ENCODE measurements around the gene LPP.

LPP gene

GRCh38 chr3:188299068-188299467, 145.1 kb downstream of the LPP start:
- DNase-seq (ENCODE audit: low read depth in 2 of 2) = no peak

DNA sequence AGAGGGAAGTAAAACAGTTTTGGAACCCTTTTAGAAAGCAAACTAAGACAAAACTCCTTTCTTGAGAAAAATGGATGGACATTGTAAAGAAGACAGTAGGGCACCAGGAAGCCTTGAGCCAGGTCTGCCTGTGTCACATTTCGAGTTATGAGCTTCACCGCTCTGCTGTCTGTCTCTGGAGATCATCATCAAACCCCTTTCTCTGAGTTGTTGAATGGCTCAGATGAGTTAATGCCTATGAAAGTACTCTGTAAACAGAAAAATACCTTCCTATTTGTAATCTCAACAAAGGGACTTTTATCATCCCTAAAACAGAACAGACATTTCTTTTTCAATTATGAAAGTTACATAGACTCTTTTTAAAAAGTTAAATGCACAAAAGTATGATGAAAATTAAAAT, 145.8 kb downstream of the LPP start:
- no peak for DNase-seq (ENCODE audit: low read depth in 2 of 2)

- DNase-seq (ENCODE audit: low read depth in 2 of 2) = no peak
Measured at GRCh38 chr3:188301147-188301546, 147.2 kb downstream of the LPP start.

DNA sequence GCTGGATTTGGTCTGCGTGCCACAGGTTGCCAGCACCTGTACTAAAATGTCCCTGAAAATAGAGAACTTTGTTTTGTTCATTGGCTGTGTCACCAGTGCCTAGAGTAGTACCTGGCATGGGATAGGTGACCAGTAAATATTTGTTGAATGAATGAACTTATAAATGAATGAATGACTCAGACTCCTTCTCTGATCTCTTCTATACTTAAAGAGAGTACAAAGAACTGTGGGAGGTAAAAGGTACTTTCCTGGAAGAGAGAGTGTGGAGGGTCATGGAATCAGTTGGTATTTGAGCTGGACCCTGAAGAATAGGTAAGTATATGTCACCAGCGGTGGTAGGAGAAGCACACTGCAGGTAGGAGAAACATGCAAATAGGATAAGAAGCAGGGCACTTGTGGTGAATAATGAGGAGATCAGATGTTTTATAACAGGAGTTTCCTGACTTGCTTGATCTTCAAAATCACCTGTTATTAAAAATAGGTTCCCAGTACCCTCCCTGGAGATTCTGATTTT, 149.4 kb downstream of the LPP start:
- no peak for DNase-seq (ENCODE audit: low read depth in 2 of 2)

GRCh38 chr3:188303823-188304222, 149.9 kb downstream of the LPP start:
- no peak for DNase-seq (ENCODE audit: low read depth in 2 of 2)

- no peak for DNase-seq (ENCODE audit: low read depth in 2 of 2)
Measured at GRCh38 chr3:188304501-188304900, 150.5 kb downstream of the LPP start.

GRCh38 chr3:188305220-188305619, 151.3 kb downstream of the LPP start:
- DNase-seq (ENCODE audit: low read depth in 2 of 2) = no peak

GRCh38 chr3:188306435-188307005, 152.6 kb downstream of the LPP start:
- no peak for DNase-seq (ENCODE audit: low read depth in 2 of 2)

DNA sequence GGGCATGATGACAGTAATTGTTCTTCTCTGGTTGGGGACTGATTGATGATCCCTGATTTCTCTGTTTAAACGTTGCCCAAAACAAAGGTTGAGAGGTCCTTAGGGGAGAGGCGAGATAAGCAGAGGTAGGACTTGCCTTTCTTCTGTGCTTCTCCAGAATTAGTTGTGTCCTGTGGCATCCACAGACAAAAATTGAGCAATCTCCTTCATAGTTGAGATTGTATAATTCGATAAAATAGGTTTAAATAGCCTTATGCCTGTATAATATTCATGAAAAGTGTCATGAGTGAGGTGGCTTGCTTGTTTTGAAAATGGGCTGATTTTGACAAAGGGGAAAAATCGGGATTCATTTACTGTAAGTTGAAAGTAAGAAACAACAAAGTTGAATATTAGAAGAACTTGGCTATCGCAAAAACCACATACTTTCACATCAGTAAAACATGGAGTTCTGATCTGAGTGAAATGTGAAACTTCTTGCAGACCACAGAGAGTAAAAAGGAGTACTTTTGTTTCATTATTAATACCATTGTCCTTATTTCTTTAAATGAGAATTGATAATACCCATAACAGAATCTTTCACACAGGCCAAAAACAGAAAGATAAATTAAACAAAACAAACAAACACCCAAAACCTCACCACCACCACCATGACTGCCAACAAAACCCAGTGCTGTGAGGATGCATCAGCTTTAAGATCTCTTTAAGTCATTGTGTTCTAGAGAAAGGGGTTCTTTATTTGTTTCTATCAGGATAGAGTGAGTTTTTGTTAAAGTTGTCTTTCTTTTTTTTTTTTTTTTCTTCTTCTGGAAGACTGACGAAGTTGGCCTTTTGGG, 155.7 kb downstream of the LPP start:
- no peak for DNase-seq (ENCODE audit: low read depth in 2 of 2)

GRCh38 chr3:188310270-188310710, 156.3 kb downstream of the LPP start:
- no peak for DNase-seq (ENCODE audit: low read depth in 2 of 2)

DNA sequence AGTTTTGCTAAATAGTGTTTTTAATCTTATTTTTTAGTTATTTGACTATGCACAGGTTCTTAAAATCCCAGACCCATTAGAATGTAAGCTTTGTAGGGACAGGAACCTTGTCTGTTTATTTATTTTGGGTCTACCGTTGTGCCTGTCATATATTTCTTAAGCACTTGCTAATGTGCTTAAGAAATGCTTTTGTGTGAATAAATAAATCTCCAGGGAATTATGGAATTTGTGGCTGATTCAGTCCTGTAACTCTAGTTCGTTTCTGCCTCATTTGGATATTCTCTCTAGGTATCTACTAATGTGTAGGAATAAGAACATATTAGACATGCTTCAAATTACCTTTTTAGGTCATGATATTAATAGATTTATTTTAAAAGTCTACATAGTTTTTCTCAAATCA, 161.6 kb downstream of the LPP start:
- no peak for DNase-seq (ENCODE audit: low read depth in 2 of 2)

DNA sequence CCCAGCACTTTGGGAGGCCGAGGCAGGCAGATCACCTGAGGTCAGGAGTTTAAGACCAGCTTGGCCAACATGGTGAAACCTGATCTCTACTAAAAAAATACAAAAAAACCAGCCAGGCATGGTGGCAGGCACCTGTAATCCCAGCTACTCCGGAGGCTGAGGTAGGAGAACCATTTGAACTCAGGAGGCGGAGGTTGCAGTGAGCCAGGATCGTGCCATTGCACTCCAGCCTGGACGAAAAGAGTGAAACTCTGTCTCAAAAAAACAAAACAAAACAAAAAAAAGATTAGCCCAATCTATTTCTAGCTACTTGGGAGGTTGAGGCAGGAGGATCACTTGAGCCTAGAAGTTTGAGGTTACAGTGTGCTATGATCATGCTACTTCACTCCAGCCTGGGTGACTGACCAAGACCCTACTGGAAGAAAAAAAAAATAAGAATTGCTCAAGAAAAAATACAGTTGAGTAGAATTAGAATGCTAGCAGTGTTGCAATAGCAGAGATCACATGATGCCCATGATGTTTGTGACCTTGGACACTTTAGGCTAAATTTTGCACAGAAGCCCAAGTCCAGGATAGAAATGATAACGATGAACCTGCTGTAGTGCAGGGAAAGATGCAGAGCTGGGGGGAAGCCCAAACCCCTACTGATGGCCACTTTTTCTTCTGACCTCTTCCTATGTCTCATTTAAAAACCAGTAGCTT, 162.2 kb downstream of the LPP start:
- no peak for DNase-seq (ENCODE audit: low read depth in 2 of 2)

DNA sequence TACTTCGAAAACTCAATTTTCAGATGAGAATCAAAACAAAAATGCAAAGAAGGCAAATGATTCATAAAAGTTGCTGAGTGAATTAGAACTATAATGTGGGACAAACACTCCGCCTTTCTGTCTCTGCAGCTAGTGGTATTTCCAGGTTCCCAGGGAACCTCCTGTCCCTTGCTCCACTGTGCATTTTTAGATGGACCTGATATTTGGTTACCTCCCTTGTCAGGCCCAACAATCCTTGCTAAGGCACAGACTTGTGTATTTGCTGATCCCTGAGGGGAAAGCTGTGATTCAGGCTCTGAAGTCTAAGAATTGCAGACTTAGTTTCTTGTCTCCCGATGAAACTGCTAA, 162.7 kb downstream of the LPP start:
- no peak for DNase-seq (ENCODE audit: low read depth in 2 of 2)

- DNase-seq (ENCODE audit: low read depth in 2 of 2) = no peak
Measured at GRCh38 chr3:188319569-188319968, 165.6 kb downstream of the LPP start.

DNA sequence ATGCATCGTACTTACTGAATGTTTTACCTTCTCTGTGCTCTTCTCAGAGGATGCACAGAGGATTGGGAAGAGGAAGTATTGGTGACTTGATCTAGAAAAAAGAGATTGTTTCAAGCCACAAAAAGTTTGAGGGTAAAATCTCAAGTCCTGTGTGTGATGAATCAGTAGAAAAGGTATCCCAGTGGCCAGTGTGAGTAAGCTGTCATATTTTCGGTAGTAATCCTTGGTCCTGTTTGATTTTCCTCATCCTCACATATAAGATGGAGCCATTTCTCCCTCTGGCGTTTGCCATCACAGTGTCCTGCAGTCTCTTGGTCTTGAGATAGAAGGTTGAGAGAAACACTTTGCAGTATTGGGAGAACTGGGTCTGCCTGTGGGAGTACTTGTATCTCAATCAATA, 166.8 kb downstream of the LPP start:
- no peak for DNase-seq (ENCODE audit: low read depth in 2 of 2)

DNA sequence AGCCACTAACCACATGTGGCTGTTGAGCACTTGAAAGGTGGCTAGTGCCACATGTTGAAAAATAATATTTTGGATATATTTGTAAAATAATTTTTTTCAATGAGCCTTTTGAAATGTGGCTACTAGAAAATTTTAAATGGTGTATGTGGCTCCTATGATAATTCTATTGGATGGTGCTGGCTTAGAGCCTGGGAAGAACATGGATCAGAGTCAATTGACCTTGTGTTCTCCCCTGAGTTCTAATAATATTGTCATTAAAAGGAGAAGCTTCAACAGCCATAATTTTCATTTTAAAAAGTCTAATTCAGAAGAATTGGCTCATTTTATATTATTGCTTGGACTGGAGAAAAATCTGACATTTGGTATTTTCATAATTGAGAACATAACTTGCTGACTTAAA, 167.3 kb downstream of the LPP start:
- DNase-seq (ENCODE audit: low read depth in 2 of 2) = no peak

GRCh38 chr3:188322135-188322887, 168.4 kb downstream of the LPP start:
- DNase-seq (ENCODE audit: low read depth in 2 of 2) = no peak

DNA sequence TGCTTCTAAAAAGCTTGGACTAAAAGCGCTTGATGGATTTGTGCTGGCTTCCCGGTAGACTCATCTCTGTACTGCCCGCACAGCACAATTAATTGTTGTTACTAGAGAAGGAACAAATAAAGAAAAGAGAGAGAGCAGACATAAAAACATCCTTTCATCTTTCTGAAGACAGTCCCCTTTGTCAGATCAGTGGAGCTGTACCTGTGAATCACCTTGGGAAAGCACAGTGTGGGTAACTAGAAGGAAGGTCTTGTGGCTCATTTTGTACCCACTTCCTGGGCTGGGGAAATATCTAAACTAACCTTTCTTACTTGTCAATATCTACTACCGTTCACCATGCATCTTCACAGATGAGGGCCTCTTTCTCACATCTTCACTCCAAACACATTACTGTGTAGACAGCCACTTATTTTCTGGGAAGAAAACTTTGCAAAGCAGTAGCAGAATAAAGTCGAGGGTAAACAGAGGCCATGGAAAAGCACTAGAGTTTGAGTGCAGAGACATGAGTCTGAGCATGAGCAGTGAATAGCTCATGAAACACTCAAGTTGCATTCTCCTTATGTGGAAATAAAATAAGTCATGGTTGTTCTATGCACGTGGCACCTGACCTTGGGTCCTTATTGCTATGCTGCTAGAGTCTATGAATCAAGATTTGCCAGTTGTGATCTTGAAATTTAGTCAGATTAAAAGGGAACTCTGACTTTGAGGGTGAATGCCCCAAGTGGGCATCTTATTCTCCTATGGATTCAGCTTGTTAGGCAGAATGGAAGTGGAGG, 169.3 kb downstream of the LPP start:
- DNase-seq (ENCODE audit: low read depth in 2 of 2) = no peak

DNA sequence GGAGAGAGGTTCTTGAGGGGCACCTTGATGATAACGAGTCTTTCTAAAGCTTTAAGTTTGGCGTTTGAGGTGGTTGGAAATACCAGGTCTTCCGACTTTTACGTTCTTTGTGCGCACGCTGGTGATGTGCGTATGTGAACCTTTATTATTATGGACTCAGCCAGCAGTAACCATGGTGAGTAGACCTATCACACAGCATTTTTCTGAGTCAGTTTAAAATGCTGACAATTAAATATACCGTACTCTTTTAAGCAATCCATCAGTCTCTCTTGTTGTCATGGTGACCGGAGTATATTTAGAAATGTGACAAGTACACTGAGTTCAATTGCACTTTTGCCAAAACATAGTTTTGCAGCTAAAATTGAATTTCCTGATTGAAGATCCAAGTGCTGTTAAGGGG, 172.2 kb downstream of the LPP start:
- no peak for DNase-seq (ENCODE audit: low read depth in 2 of 2)

- DNase-seq (ENCODE audit: low read depth in 2 of 2) = no peak
Measured at GRCh38 chr3:188326968-188327367, 173.0 kb downstream of the LPP start.

- no peak for DNase-seq (ENCODE audit: low read depth in 2 of 2)
Measured at GRCh38 chr3:188327433-188327832, 173.5 kb downstream of the LPP start.
